GM19452 (cell line): ENCODE measurements around the gene CSTB.

Experiments used
- ATAC-seq: cut with Tn5 transposase; IDR thresholded peaks from one replicate; pipeline ENCODE4 v1.9.1; 2021; ENCODE audit not compliant: unreplicated experiment

The CSTB gene

DNA sequence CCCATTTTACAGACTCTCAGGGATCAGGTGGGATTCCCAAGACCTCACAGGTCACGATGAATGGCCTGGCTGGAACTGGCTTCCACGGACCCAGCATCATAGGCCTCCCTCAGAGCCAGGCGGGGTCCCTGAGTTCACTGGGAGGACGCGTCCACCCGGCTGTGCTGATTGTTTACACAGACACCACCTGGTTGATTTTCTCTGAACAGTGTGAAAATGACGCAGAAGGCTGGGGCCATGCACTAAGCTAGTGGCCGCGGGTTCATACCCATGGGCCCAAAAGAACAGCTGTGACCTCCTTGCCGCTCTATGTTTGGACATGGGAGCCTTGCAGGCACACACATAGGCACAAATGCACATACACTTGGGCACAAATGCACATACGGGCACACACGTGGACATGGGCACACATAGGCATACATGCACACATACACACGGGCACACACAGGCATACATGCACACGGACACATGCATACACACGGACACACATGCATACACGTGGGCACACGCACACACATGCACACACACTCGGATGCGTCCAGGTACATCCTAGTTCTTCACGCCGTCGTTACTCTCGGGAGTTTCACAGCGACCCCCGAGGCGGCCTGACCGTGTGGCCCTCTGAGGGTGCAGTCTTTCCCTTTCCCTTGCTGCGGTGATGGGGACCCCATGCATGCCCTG lies 23.2 kb downstream of the CSTB start:
- ATAC-seq: no peak

- no peak for ATAC-seq
These were observed 24.0 kb downstream of the CSTB start for GRCh38 chr21:43751955-43752591.

DNA sequence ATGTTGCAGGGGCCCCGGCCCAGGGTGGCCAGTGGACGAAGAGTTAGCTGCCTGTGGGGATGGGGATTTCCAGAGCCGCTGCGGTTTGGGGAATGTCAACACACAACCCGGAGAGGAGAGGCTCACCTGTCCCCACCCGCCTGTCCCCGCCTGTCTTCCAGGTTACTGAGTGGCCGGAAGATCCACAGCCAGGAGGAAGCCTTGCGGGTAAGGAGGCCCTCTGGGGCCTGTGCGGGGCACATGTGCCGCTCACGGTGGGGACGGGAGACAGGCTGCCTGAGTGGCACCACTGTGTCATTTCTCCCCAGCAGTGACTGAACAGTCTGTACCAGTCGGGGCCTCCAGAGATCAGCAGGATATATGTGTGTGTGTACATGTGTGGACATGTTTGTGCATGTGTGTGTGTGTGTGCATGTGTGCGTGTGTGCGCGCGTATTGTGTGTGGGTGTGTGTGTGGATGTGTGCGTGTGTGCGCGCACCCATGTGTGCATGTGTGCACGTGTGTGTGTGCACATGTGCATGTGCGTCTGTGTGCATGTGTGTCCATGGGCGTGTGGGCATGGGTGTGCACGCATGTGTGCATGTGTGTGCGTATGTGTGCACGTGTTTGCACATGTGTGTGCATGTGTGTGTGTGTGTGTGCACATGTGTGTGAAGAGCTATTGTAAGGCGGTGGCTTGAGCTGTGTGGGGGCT lies 25.6 kb downstream of the CSTB start:
- ATAC-seq: no peak

GRCh38 chr21:43749651-43750262 lies 26.4 kb downstream of the CSTB start:
- no peak for ATAC-seq

GRCh38 chr21:43748622-43749021 lies 27.5 kb downstream of the CSTB start:
- ATAC-seq: no peak

GRCh38 chr21:43745772-43746517 lies 30.2 kb downstream of the CSTB start:
- no peak for ATAC-seq

DNA sequence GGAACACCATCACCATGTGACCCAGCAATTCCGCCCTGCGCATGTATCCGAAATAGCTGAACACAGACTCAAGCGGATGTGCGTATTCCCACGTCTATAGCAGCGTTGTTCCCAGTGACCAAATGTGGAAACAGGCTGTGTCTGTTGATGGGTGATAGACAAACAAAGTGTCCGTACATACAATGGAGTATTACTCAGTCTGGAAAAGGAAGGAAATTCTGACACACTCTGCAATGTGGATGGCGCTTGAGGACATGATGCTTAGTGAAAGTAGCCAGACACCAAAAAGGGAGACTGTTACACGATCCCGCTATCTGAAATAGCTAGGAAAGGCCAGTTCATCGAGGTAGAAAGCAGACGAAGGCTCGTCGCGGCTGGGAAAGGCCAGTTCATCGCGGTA lies 31.4 kb downstream of the CSTB start:
- ATAC-seq: no peak

- ATAC-seq: no peak
These were observed 32.2 kb downstream of the CSTB start for GRCh38 chr21:43743947-43744346.

GRCh38 chr21:43741423-43742096 lies 34.5 kb downstream of the CSTB start:
- ATAC-seq: no peak

DNA sequence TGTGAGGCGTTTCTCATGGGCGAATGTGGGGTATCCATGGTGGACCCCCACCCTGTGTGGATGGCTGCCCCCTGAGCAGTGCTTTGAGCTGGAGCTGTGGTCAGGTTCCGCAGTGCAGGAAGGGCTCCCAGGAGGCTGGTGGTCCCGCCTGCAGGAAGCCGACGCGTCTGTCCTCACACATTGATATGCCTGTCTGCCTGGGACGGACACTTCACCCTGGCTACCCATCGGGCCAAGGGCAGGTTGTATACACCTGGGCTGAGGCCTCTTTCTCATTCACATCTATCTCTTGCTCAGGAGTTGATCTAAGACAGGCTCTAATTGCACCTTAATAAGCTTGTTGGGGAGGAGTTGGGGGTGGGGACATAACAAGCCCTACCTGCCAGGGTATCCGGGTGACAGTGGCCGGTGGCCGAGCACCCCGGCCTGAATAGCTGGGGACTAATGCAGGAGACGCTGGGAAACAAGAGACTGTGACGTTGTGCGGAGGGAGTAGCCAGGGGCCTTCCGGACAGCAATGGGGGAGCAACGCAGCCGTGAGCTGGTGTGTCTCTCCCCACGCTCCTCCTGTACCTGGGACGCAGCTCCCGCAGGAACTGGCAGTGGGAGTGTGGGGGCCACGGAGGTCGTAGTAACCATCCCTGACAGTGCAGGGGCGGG lies 35.5 kb downstream of the CSTB start:
- no peak for ATAC-seq

GRCh38 chr21:43739621-43740435 lies 36.3 kb downstream of the CSTB start:
- ATAC-seq: no peak

DNA sequence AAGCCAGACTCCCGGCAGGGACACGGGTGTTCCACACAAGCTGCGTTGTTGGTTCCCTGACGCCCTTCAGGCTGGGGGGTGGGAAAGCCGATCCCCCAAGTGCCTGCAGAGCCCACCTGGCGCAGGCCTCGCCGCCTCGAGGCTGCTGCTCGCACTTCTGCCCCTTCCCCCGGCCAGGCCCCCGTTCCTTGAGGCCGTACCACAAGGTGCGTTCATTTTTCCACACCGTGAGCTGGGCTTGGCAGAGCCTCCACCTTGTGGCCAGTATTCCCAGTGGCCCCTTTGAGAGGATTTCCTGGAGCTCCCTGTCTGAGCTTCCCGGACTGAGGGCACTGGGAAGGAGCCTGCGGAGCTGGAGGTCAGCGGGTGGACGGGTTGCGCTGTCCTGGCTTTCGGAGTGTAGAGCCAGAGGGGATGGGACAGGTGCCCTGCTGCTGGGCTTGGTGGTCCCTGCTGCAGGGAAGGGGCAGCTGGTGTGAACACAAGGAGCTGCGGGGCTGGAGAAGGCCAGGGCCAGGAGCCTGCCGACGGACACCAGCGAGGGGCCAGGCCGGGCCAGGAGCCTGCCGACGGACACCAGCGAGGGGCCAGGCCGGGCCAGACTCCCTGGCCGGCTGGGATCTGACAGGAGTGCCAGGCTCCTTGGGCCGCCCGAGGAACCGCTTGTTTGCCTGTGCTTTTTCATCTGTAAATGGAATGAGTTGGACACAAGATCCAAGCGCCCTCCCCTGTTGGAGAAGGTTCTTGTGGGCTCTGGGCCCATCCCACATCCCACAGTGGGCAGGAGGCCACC lies 38.8 kb downstream of the CSTB start:
- no peak for ATAC-seq

DNA sequence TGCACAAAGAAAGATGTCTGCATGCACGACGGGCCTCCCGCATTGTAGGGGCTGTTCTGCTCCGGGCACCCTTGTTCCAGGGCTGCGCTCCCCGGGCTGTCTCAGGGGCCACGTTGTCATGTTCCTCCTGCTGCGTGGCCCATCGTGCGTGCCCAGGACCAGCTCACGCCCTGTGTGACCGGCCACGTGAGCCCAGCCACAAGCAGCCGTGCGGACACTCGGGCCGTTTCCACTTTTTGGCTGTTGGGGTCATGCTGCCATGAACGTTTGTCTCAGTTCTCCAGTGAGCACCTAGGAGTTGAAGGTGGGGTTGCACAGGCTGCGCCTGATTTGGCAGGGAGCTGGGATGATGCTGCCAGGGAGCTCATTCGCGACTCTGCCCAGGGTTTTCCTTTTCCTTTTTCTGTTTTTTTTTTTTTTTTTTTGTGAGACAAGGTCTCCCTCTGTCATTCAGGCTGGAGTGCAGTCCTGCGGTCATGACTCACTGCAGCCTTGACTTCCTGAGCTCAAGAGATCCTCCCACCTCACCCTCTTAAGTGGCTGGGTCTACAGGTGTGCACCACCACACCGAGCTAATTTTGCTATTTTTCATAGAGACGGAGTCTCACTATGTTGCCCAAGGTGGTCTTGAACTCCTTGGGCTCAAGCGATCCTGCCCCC lies 39.8 kb downstream of the CSTB start:
- ATAC-seq: no peak

- no peak for ATAC-seq
These were observed 40.6 kb downstream of the CSTB start for GRCh38 chr21:43735236-43736091.

GRCh38 chr21:43734928-43735229 lies 41.2 kb downstream of the CSTB start:
- no peak for ATAC-seq

- no peak for ATAC-seq
These were observed 41.8 kb downstream of the CSTB start for GRCh38 chr21:43734131-43734927.
